Measurements from ENCODE around the gene ZSWIM8.

Gene ZSWIM8

GRCh38 chr10:73841061-73841421, 55.6 kb downstream of the ZSWIM8 start:
- no peak for DNase-seq (ENCODE audit: low read depth)

GRCh38 chr10:73841526-73842285, 56.3 kb downstream of the ZSWIM8 start:
- DNase-seq (ENCODE audit: low read depth) = no peak

- DNase-seq (ENCODE audit: low read depth) = no peak
Measured at GRCh38 chr10:73842349-73842748, 56.9 kb downstream of the ZSWIM8 start.

- DNase-seq (ENCODE audit: low read depth) = no peak
Measured at GRCh38 chr10:73843261-73843660, 57.9 kb downstream of the ZSWIM8 start.

- DNase-seq (ENCODE audit: low read depth) = no peak
Measured at GRCh38 chr10:73847031-73847430, 61.6 kb downstream of the ZSWIM8 start.

- DNase-seq (ENCODE audit: low read depth) = peak; percentile 43
Measured at GRCh38 chr10:73848821-73849489, 63.5 kb downstream of the ZSWIM8 start.

- DNase-seq (ENCODE audit: low read depth) = no peak
Measured at GRCh38 chr10:73850211-73850610, 64.8 kb downstream of the ZSWIM8 start.

- peak; percentile 51 for DNase-seq (ENCODE audit: low read depth)
Measured at GRCh38 chr10:73850863-73851461, 65.6 kb downstream of the ZSWIM8 start.

Data from HS-5 (cell line).